ENCODE measurements around the gene CACNA1C.

The CACNA1C gene

DNA sequence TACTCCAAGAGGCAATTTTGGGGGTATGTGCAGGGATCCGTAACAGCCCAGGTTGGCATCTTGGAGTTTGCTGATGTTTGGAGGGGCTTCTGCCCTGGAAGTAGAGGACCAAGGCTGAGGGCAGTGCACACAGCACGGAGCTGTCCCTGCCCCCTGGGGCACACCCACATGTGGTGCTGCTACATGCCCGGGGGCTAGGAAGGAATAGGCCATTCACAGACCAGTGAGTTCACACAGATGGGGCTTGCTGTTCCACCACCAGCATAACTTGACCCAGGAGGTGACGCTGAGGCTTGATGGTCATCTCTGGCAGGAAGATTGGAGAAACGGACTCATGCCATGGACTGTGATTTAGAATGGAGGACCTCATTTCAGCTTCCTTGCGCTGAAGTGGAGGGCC is 510.9 kb downstream of the CACNA1C start:
- DNase-seq (ENCODE audit: low spot score), result no peak
- Histone ChIP-seq H3K27me3 (ENCODE audit: insufficient read depth, poor library complexity, severe bottlenecking) (peaks cover 31% of the 10 kb centered on the region), H3K27ac (ENCODE audit: poor library complexity, severe bottlenecking) (no peak overlapping the region), H3K4me1 (ENCODE audit: insufficient read depth, poor library complexity, severe bottlenecking) (no peaks in the 10 kb centered on the region), H3K36me3 (ENCODE audit: low read depth) (no peaks in the 10 kb centered on the region), H3K9me3 (ENCODE audit: severe bottlenecking) (no peaks in the 10 kb centered on the region), H3K4me3 (ENCODE audit: severe bottlenecking) (no peak overlapping the region)
- no peak for ATAC-seq (ENCODE audit: low read depth)
- TF ChIP-seq CTCF (IDR thresholded peaks at IDR 0.05; ENCODE audit: poor library complexity, severe bottlenecking), result no peak

DNA sequence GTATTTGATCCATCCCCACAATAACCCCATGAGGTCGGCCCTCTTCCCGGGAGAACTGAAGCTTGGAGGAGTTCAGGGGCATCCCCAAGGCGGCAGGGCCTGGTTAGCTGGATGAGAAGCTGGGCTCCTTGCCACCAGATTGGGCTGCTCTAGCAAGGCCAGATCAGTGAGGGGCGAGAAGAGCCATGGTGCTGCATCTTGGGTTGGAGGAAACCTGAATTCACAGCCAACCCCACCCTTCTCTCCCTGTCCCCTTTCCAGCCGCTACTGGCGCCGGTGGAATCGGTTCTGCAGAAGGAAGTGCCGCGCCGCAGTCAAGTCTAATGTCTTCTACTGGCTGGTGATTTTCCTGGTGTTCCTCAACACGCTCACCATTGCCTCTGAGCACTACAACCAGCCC is 513.4 kb downstream of the CACNA1C start:
- Histone ChIP-seq H3K4me3 (ENCODE audit: severe bottlenecking) (no peak overlapping the region), H3K36me3 (ENCODE audit: low read depth) (no peaks in the 10 kb centered on the region), H3K27ac (ENCODE audit: poor library complexity, severe bottlenecking) (no peak overlapping the region), H3K27me3 (ENCODE audit: insufficient read depth, poor library complexity, severe bottlenecking) (peaks cover 41% of the 10 kb centered on the region), H3K9me3 (ENCODE audit: severe bottlenecking) (no peaks in the 10 kb centered on the region), H3K4me1 (ENCODE audit: insufficient read depth, poor library complexity, severe bottlenecking) (no peaks in the 10 kb centered on the region)
- no peak for DNase-seq (ENCODE audit: low spot score)
- TF ChIP-seq CTCF (IDR thresholded peaks at IDR 0.05; ENCODE audit: poor library complexity, severe bottlenecking), result no peak
- no peak for ATAC-seq (ENCODE audit: low read depth)

GRCh38 chr12:2567711-2568110 is 514.9 kb downstream of the CACNA1C start:
- DNase-seq (ENCODE audit: low spot score), result no peak
- H3K36me3 ChIP-seq (ENCODE audit: low read depth), result no peaks in the 10 kb centered on the region
- peaks cover 36% of the 10 kb centered on the region for H3K27me3 ChIP-seq (ENCODE audit: insufficient read depth, poor library complexity, severe bottlenecking)
- no peak overlapping the region for H3K4me3 ChIP-seq (ENCODE audit: severe bottlenecking)
- H3K9me3 ChIP-seq (ENCODE audit: severe bottlenecking), result no peaks in the 10 kb centered on the region
- H3K27ac ChIP-seq (ENCODE audit: poor library complexity, severe bottlenecking), result no peak overlapping the region
- no peak for TF ChIP-seq CTCF (IDR thresholded peaks at IDR 0.05; ENCODE audit: poor library complexity, severe bottlenecking)
- no peak for ATAC-seq (ENCODE audit: low read depth)
- no peaks in the 10 kb centered on the region for H3K4me1 ChIP-seq (ENCODE audit: insufficient read depth, poor library complexity, severe bottlenecking)

GRCh38 chr12:2570562-2570961 is 517.8 kb downstream of the CACNA1C start:
- Histone ChIP-seq H3K27me3 (ENCODE audit: insufficient read depth, poor library complexity, severe bottlenecking) (peaks cover 49% of the 10 kb centered on the region), H3K4me1 (ENCODE audit: insufficient read depth, poor library complexity, severe bottlenecking) (no peaks in the 10 kb centered on the region), H3K36me3 (ENCODE audit: low read depth) (no peaks in the 10 kb centered on the region), H3K9me3 (ENCODE audit: severe bottlenecking) (no peaks in the 10 kb centered on the region), H3K4me3 (ENCODE audit: severe bottlenecking) (no peak overlapping the region), H3K27ac (ENCODE audit: poor library complexity, severe bottlenecking) (no peak overlapping the region)
- ATAC-seq (ENCODE audit: low read depth), result no peak
- no peak for TF ChIP-seq CTCF (IDR thresholded peaks at IDR 0.05; ENCODE audit: poor library complexity, severe bottlenecking)
- no peak for DNase-seq (ENCODE audit: low spot score)

- no peak overlapping the region for H3K4me3 ChIP-seq (ENCODE audit: severe bottlenecking)
- no peak for ATAC-seq (ENCODE audit: low read depth)
- no peaks in the 10 kb centered on the region for H3K9me3 ChIP-seq (ENCODE audit: severe bottlenecking)
- no peaks in the 10 kb centered on the region for H3K4me1 ChIP-seq (ENCODE audit: insufficient read depth, poor library complexity, severe bottlenecking)
- no peak overlapping the region for H3K27ac ChIP-seq (ENCODE audit: poor library complexity, severe bottlenecking)
- no peaks in the 10 kb centered on the region for H3K36me3 ChIP-seq (ENCODE audit: low read depth)
- DNase-seq (ENCODE audit: low spot score), result no peak
- TF ChIP-seq CTCF (IDR thresholded peaks at IDR 0.05; ENCODE audit: poor library complexity, severe bottlenecking), result no peak
- H3K27me3 ChIP-seq (ENCODE audit: insufficient read depth, poor library complexity, severe bottlenecking), result peaks cover 46% of the 10 kb centered on the region
These were observed 521.7 kb downstream of the CACNA1C start for GRCh38 chr12:2574355-2574935.

Data from RWPE2 (cell line).